ENCODE data around the gene PHACTR1.

PHACTR1 gene

DNA sequence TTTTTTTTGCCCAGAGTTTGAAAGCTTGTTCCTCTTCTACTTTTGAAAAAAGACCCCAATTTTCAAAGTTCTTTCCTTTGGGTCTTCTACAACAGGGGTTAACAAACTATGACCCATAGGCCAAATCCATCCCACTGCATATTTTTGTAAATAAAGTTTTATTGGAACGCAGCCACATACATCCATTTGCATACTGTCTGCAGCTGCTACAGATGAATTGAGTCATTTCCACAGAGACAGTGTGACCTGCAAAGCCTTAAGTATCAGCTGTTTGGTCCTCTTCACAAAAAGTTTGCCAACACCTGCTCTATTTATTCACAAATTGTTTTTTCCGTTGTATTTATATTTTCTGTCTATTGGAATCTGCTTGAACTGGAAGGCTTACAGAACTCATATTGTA is 422.6 kb downstream of the PHACTR1 start:
- Histone ChIP-seq H3K27me3 (no peaks in the 10 kb centered on the region), H3K4me1 (0 out of 20 replicates have a peak, but pooled peaks cover 0 to 8% (median 0%) of the 10 kb centered on the region in 10 experiments), H3K4me2 (no peak overlapping the region), H3K4me3 (no peak overlapping the region), H3K27ac (no peak overlapping the region), H4K20me1 (no peaks in the 10 kb centered on the region), H3K36me3 (no peaks in the 10 kb centered on the region), H3K9me3 (replicated peaks in 1 of 11) (peaks cover under 1 to 2% (median under 1%) of the 10 kb centered on the region in 11 experiments; a peak in 17 of 22 replicates), H3K9ac (no peak overlapping the region)
- TF ChIP-seq Cebpa-rat (IDR thresholded peaks at IDR 0.05), result no peak

GRCh38 chr6:13140980-13141379 is 424.4 kb downstream of the PHACTR1 start:
- Histone ChIP-seq H3K27me3 (no peaks in the 10 kb centered on the region), H3K9ac (no peak overlapping the region), H3K4me2 (no peak overlapping the region), H3K27ac (no peak overlapping the region), H3K4me3 (no peak overlapping the region), H3K4me1 (0 out of 20 replicates have a peak, but pooled peaks cover 0 to 8% (median 0%) of the 10 kb centered on the region in 10 experiments), H3K36me3 (no peaks in the 10 kb centered on the region), H4K20me1 (no peaks in the 10 kb centered on the region), H3K9me3 (replicated peaks in 1 of 11) (no peaks in the 10 kb centered on the region)
- TF ChIP-seq Cebpa-rat (IDR thresholded peaks at IDR 0.05), result no peak

GRCh38 chr6:13141387-13141786 is 424.8 kb downstream of the PHACTR1 start:
- H3K4me1 ChIP-seq, result 0 out of 20 replicates have a peak, but pooled peaks cover 0 to 8% (median 0%) of the 10 kb centered on the region in 10 experiments
- no peak overlapping the region for H3K27ac ChIP-seq
- no peaks in the 10 kb centered on the region for H4K20me1 ChIP-seq
- H3K27me3 ChIP-seq, result no peaks in the 10 kb centered on the region
- H3K4me2 ChIP-seq, result no peak overlapping the region
- no peak overlapping the region for H3K9ac ChIP-seq
- H3K4me3 ChIP-seq, result no peak overlapping the region
- TF ChIP-seq Cebpa-rat (IDR thresholded peaks at IDR 0.05), result no peak
- H3K36me3 ChIP-seq, result no peaks in the 10 kb centered on the region
- H3K9me3 ChIP-seq (replicated peaks in 1 of 11), result no peaks in the 10 kb centered on the region

GRCh38 chr6:13142611-13143010 is 426.0 kb downstream of the PHACTR1 start:
- Histone ChIP-seq H4K20me1 (no peaks in the 10 kb centered on the region), H3K36me3 (no peaks in the 10 kb centered on the region), H3K27me3 (no peaks in the 10 kb centered on the region), H3K4me2 (no peak overlapping the region), H3K4me1 (0 out of 20 replicates have a peak, but pooled peaks cover 0 to 8% (median 0%) of the 10 kb centered on the region in 10 experiments), H3K27ac (no peak overlapping the region), H3K4me3 (no peak overlapping the region), H3K9ac (no peak overlapping the region), H3K9me3 (replicated peaks in 1 of 11) (no peaks in the 10 kb centered on the region)
- TF ChIP-seq Cebpa-rat (IDR thresholded peaks at IDR 0.05), result no peak

DNA sequence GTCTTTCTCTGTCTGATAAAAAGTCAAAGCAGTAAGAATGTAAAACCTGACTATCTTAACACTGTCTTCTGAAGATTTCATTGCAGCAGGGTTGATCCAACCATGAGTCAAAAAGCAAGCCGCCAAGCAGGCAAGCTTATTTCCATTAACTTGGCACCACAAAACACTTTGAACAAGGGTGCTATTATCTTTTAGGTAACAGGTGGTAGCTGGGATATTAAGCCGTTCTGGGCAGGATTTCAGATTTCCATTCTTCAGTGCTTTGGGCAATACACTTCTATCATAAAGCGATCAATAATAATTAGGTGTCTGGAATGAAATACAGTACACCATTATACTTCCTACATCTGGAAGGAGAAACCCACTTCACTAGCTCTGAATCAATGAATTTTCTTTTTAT is 429.9 kb downstream of the PHACTR1 start:
- Histone ChIP-seq H3K36me3 (no peaks in the 10 kb centered on the region), H3K4me2 (no peak overlapping the region), H4K20me1 (no peaks in the 10 kb centered on the region), H3K27me3 (no peaks in the 10 kb centered on the region), H3K4me3 (no peak overlapping the region), H3K4me1 (no peaks in the 10 kb centered on the region), H3K27ac (no peak overlapping the region), H3K9ac (no peak overlapping the region), H3K9me3 (replicated peaks in 1 of 11) (no peaks in the 10 kb centered on the region)
- no peak for TF ChIP-seq Cebpa-rat (IDR thresholded peaks at IDR 0.05)

DNA sequence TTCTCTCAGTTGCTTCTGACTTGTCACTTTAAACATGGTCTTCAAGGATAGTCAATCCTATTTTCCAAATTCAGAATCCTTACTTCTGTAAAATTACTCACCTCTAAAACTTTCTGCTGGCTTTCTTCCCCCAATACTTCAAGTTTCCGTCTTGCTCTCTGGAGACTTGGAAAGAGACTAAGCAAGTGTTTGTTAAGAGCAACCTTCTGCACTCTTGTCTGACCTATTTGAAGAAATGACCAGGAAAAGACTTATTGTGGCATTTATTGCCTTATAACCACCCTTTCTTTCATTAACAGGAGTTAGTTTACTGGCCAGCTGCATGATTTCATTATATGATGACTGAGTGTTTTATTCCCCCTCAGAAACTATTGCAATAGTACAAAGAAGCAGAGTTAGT is 430.8 kb downstream of the PHACTR1 start:
- Histone ChIP-seq H3K9ac (no peak overlapping the region), H3K27me3 (no peaks in the 10 kb centered on the region), H3K4me3 (no peak overlapping the region), H3K9me3 (replicated peaks in 1 of 11) (no peaks in the 10 kb centered on the region), H3K4me2 (no peak overlapping the region), H3K27ac (no peak overlapping the region), H3K4me1 (no peaks in the 10 kb centered on the region), H4K20me1 (no peaks in the 10 kb centered on the region), H3K36me3 (no peaks in the 10 kb centered on the region)
- TF ChIP-seq Cebpa-rat (IDR thresholded peaks at IDR 0.05), result no peak

- H4K20me1 ChIP-seq, result no peaks in the 10 kb centered on the region
- H3K27me3 ChIP-seq, result no peaks in the 10 kb centered on the region
- no peak overlapping the region for H3K27ac ChIP-seq
- H3K4me3 ChIP-seq, result no peak overlapping the region
- TF ChIP-seq Cebpa-rat (IDR thresholded peaks at IDR 0.05), result no peak
- peaks cover 0 to 3% (median 1%) of the 10 kb centered on the region in 10 experiments; a peak in 5 of 20 replicates for H3K4me1 ChIP-seq
- no peak overlapping the region for H3K9ac ChIP-seq
- no peaks in the 10 kb centered on the region for H3K36me3 ChIP-seq
- H3K9me3 ChIP-seq (replicated peaks in 1 of 11), result no peaks in the 10 kb centered on the region
- no peak overlapping the region for H3K4me2 ChIP-seq
Measured at GRCh38 chr6:13147782-13148181, 431.2 kb downstream of the PHACTR1 start.

DNA sequence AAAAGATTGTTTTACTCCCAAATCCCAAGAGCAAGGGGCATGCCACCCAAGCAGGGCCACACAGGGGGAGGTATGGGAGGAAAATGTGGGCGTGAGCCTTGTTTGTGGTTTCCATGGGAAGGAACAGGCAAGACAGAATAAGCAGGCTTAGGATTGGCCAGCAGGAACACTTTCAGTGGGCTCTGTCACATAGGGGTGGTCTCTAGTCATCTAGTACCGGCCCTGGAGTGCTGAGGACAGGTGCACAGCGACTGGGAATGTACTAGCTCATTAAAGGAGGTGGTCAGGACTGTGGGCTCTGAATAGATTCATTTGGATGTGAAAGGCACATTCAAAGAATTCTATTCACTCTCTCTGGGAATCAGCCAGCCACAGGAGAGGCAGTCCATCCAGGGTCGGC is 436.2 kb downstream of the PHACTR1 start:
- Histone ChIP-seq H3K4me3 (no peak overlapping the region), H4K20me1 (no peaks in the 10 kb centered on the region), H3K4me1 (peaks cover 0 to 6% (median 2%) of the 10 kb centered on the region in 10 experiments; a peak in 5 of 20 replicates), H3K27ac (no peak overlapping the region), H3K9me3 (replicated peaks in 1 of 11) (no peaks in the 10 kb centered on the region), H3K4me2 (peak overlapping the region in 3 of 11 experiments; percentile 19 to 23 (median 20); a peak in 4 of 22 replicates), H3K36me3 (no peaks in the 10 kb centered on the region), H3K9ac (no peak overlapping the region), H3K27me3 (no peaks in the 10 kb centered on the region)
- TF ChIP-seq Cebpa-rat (IDR thresholded peaks at IDR 0.05), result no peak

DNA sequence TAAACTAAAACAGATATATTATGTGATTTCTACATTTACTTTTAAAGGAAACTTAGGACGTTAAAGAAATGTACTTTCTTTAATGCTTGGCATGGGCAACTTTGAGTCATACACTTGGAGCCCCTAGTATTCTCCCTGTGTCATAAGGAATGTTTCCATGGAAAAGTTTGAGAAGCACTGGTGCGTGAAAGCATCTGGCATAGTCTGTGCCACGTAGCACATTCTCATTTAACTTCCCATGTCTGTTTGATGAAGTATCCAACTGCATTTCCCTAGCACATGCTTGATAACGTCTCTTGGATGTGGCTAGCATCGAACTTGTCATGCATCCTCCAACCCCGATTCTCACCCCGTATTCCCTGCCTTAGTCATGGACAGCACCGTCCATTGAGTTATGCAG is 439.8 kb downstream of the PHACTR1 start:
- H3K4me1 ChIP-seq, result peaks cover 12 to 20% (median 16%) of the 10 kb centered on the region in 10 experiments; a peak in 19 of 20 replicates
- peaks cover 0 to 11% (median 0%) of the 10 kb centered on the region in 11 experiments; a peak in 5 of 22 replicates for H3K27me3 ChIP-seq
- no peak for TF ChIP-seq Cebpa-rat (IDR thresholded peaks at IDR 0.05)
- no peak overlapping the region for H3K4me2 ChIP-seq
- H3K9ac ChIP-seq, result no peak overlapping the region
- no peak overlapping the region for H3K27ac ChIP-seq
- H3K9me3 ChIP-seq (replicated peaks in 1 of 11), result no peaks in the 10 kb centered on the region
- H3K36me3 ChIP-seq, result no peaks in the 10 kb centered on the region
- H3K4me3 ChIP-seq, result no peak overlapping the region
- no peaks in the 10 kb centered on the region for H4K20me1 ChIP-seq

DNA sequence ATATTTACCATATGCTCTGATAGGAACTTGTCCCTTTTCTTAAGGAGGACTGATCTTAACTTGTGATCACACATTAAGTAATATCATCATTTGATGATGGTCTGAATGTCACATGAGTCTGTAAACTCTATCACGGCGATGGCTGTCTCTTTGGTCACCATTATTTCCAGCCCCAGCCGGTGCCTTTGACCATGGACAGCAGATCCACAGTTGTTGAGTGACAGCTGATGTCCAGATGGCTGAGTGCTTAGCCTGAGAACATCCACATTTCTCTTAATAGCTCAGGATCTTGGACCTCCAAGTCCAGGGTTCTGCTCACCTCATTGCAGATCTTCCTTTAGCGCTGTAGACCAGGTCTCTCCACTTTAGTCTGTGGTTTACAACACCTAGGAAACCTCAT is 440.7 kb downstream of the PHACTR1 start:
- no peak overlapping the region for H3K27ac ChIP-seq
- no peak overlapping the region for H3K4me3 ChIP-seq
- H3K9me3 ChIP-seq (replicated peaks in 1 of 11), result no peaks in the 10 kb centered on the region
- H3K36me3 ChIP-seq, result no peaks in the 10 kb centered on the region
- TF ChIP-seq Cebpa-rat (IDR thresholded peaks at IDR 0.05), result no peak
- no peak overlapping the region for H3K4me2 ChIP-seq
- peaks cover 0 to 11% (median 0%) of the 10 kb centered on the region in 11 experiments; a peak in 5 of 22 replicates for H3K27me3 ChIP-seq
- H3K9ac ChIP-seq, result no peak overlapping the region
- H4K20me1 ChIP-seq, result no peaks in the 10 kb centered on the region
- H3K4me1 ChIP-seq, result peaks cover 12 to 20% (median 16%) of the 10 kb centered on the region in 10 experiments; a peak in 19 of 20 replicates
